HEK293T (cell line): ENCODE results near the gene KIRREL3.

ENCODE experiments used
- CTCF ChIA-PET: fragments of 350-600 bp; formaldehyde crosslinking; extraction: SDS; loops from one replicate; lab custom pipeline; 2021; ENCODE audit warnings: antibody characterized with exemption, inconsistent platforms; lab: Yijun Ruan, JAX
- POLR2A ChIA-PET: fragments of 350-600 bp; formaldehyde crosslinking; extraction: SDS; loops from one replicate; lab custom pipeline; 2020; ENCODE audit warnings: antibody characterized with exemption, inconsistent platforms; lab: Yijun Ruan, JAX
- DNase-seq: peaks from one replicate; pipeline ENCODE4 v3.0.0; 2012; ENCODE audit warnings: mixed read lengths; ENCODE audit errors: extremely low spot score
- ARNT ChIP-seq: fragments of 450-650 bp; IDR thresholded peaks from 2 replicates; pipeline ENCODE4 v1.6.1; 2017; ENCODE audit warnings: mild to moderate bottlenecking
- BHLHE40 ChIP-seq: fragments of 450-650 bp; IDR thresholded peaks from 2 replicates; pipeline ENCODE4 v1.6.1; 2016; ENCODE audit warnings: mild to moderate bottlenecking, moderate library complexity, borderline replicate concordance
- CTBP1 ChIP-seq: fragments of 450-650 bp; IDR thresholded peaks from 2 replicates; pipeline ENCODE4 v1.6.1; 2016; ENCODE audit warnings: borderline replicate concordance
- ELF4 ChIP-seq: fragments of 450-650 bp; IDR thresholded peaks from 2 replicates; pipeline ENCODE4 v1.6.1; 2017; ENCODE audit warnings: antibody characterized with exemption
- FOXA1 ChIP-seq: fragments of 450-650 bp; IDR thresholded peaks from 2 replicates; pipeline ENCODE4 v1.6.1; 2016; ENCODE audit warnings: mild to moderate bottlenecking
- FOXK2 ChIP-seq: fragments of 450-650 bp; IDR thresholded peaks from 2 replicates; pipeline ENCODE4 v1.6.1; 2016; ENCODE audit warnings: mild to moderate bottlenecking
- FOXM1 ChIP-seq: fragments of 450-650 bp; IDR thresholded peaks from 2 replicates; pipeline ENCODE4 v1.6.1; 2017; ENCODE audit warnings: mild to moderate bottlenecking, borderline replicate concordance
- HDGF ChIP-seq: fragments of 450-650 bp; IDR thresholded peaks from 2 replicates; pipeline ENCODE4 v1.6.1; 2017; ENCODE audit warnings: antibody characterized with exemption, borderline replicate concordance
- L3MBTL2 ChIP-seq: fragments of 450-650 bp; conservative IDR thresholded peaks from 2 replicates; pipeline ENCODE4 v1.6.1; 2016; ENCODE audit warnings: mild to moderate bottlenecking
- LEF1 ChIP-seq: fragments of 450-650 bp; IDR thresholded peaks from 2 replicates; pipeline ENCODE4 v1.6.1; 2017; ENCODE audit warnings: mild to moderate bottlenecking, borderline replicate concordance
- NFRKB ChIP-seq: fragments of 450-650 bp; IDR thresholded peaks from 2 replicates; pipeline ENCODE4 v1.6.1; 2016; ENCODE audit warnings: mild to moderate bottlenecking, moderate library complexity
- SP1 ChIP-seq: fragments of 450-650 bp; IDR thresholded peaks from 2 replicates; pipeline ENCODE4 v1.6.1; 2017
- SUZ12 ChIP-seq: fragments of 450-650 bp; IDR thresholded peaks from 2 replicates; pipeline ENCODE4 v1.6.1; 2016; ENCODE audit warnings: mild to moderate bottlenecking
- TARDBP ChIP-seq: fragments of 450-650 bp; IDR thresholded peaks from 2 replicates; pipeline ENCODE4 v1.6.1; 2016
- ZNF384 ChIP-seq: fragments of 450-650 bp; IDR thresholded peaks from 2 replicates; pipeline ENCODE4 v1.6.1; 2016
- TF ChIP-seq, protein P1 (sequence below): fragments of 450-650 bp; IDR thresholded peaks from 2 replicates; pipeline ENCODE4 v1.6.1; 2016

Gene KIRREL3

DNA sequence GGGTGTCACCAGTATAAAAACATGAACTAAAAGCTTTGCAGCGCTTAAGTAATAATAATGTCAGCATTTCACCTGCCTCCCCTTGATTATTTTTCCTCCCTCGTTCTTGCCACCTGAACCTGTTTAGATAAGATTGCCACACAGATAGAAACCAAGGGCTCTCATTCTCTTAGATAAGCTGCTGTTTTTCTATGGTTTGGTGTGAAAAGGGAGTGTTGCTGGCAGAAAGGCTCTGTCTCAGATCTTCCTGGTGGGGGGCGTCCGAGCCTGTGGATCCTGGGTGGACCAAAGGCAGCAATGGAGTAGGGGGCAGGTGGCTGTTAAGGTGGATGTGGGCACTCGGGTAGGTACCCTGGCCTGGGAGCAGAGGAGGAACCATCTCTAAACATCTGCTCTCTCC lies 497.6 kb downstream of the KIRREL3 start:
- DNase-seq = no peak
- POLR2A ChIA-PET = no interaction called here
- CTCF ChIA-PET = interaction anchor here (1.9 kb wide), 1 partner anchor 22 kb away, joined by 7 read pairs; no protein-coding TSS in a partner anchor
- no peak for TF ChIP-seq ARNT
- TF ChIP-seq FOXK2 = no peak
- TF ChIP-seq FOXM1 = no peak
- no peak for TF ChIP-seq LEF1
- TF ChIP-seq, protein P1, sequence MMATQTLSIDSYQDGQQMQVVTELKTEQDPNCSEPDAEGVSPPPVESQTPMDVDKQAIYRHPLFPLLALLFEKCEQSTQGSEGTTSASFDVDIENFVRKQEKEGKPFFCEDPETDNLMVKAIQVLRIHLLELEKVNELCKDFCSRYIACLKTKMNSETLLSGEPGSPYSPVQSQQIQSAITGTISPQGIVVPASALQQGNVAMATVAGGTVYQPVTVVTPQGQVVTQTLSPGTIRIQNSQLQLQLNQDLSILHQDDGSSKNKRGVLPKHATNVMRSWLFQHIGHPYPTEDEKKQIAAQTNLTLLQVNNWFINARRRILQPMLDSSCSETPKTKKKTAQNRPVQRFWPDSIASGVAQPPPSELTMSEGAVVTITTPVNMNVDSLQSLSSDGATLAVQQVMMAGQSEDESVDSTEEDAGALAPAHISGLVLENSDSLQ = no peak
- TF ChIP-seq L3MBTL2 = no peak
- TF ChIP-seq SUZ12 = no peak
- TF ChIP-seq ZNF384 = no peak
- TF ChIP-seq BHLHE40 = no peak
- no peak for TF ChIP-seq NFRKB

DNA sequence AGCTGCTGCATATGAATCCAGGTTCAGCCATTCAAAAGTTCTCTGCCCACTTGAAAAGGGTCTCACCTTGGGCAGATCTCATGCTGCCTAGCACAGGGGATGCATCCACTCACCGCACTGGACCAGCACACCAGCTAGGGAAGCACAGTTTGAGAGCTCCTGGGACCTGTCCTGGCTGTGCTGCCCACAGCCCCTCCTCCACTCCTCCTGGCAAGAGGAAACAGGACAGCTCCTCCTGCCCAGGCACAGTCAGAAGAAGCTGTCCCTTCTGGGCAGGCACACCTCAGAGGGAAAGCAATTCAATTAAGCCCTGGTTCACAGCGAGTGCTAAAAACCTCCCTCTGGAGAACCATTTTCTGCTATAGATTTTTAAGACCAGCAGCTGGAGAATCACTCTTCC lies 498.4 kb downstream of the KIRREL3 start:
- no peak for DNase-seq
- TF ChIP-seq ARNT (no peak), ELF4 (no peak), NFRKB (no peak), FOXA1 (no peak), SP1 (no peak), ZNF384 (no peak), FOXM1 (no peak), FOXK2 (no peak), TARDBP (no peak)
- ChIA-PET POLR2A (no interaction called here), CTCF (interaction anchor here (0.6 to 1.9 kb wide), 2 partner anchors 12 to 22 kb away, joined by 3 to 7 read pairs; no protein-coding TSS in a partner anchor)

- CTCF ChIA-PET = interaction anchor here (0.6 to 1.9 kb wide), 2 partner anchors 12 to 21 kb away, joined by 3 to 7 read pairs; no protein-coding TSS in a partner anchor
- no peak for TF ChIP-seq HDGF
- no peak for TF ChIP-seq CTBP1
- TF ChIP-seq ELF4 = no peak
- TF ChIP-seq SUZ12 = no peak
- TF ChIP-seq L3MBTL2 = no peak
- TF ChIP-seq FOXK2 = no peak
- TF ChIP-seq NFRKB = no peak
- TF ChIP-seq ARNT = no peak
- POLR2A ChIA-PET = no interaction called here
- no peak for DNase-seq
Measured at GRCh38 chr11:126501641-126502040, 498.9 kb downstream of the KIRREL3 start.

- no peak for DNase-seq
- ChIA-PET CTCF (no interaction called here), POLR2A (no interaction called here)
- TF ChIP-seq SUZ12 (no peak), CTBP1 (no peak), ZNF384 (no peak), FOXA1 (no peak), BHLHE40 (no peak), L3MBTL2 (no peak), ELF4 (no peak), ARNT (no peak), HDGF (no peak), TARDBP (no peak), SP1 (no peak), NFRKB (no peak), LEF1 (no peak), FOXM1 (no peak), FOXK2 (no peak)
- TF ChIP-seq, protein P1 = no peak
Measured at GRCh38 chr11:126500981-126501380, 499.6 kb downstream of the KIRREL3 start.

GRCh38 chr11:126499131-126499752 lies 501.3 kb downstream of the KIRREL3 start:
- DNase-seq = no peak
- ChIA-PET POLR2A (no interaction called here), CTCF (interaction anchor here (0.9 kb wide), 1 partner anchor 8 kb away, joined by 3 read pairs; no protein-coding TSS in a partner anchor)
- TF ChIP-seq FOXM1 (no peak), ZNF384 (no peak), NFRKB (no peak), BHLHE40 (no peak), SP1 (no peak), ARNT (no peak), SUZ12 (no peak), FOXA1 (no peak), TARDBP (no peak), FOXK2 (no peak), LEF1 (no peak), ELF4 (no peak), HDGF (no peak), L3MBTL2 (no peak), CTBP1 (no peak)
- TF ChIP-seq, protein P1 = no peak

- DNase-seq = no peak
- TF ChIP-seq BHLHE40 (no peak), TARDBP (no peak), ELF4 (no peak), ARNT (no peak), ZNF384 (no peak), L3MBTL2 (no peak), FOXA1 (no peak), CTBP1 (no peak), SP1 (no peak), NFRKB (no peak), HDGF (no peak)
- TF ChIP-seq, protein P1 = no peak
Measured at GRCh38 chr11:126498281-126498680, 502.3 kb downstream of the KIRREL3 start.

More at GRCh38 chr11:126498281-126498680, 502.3 kb downstream of the KIRREL3 start:
- POLR2A ChIA-PET = no interaction called here
- CTCF ChIA-PET = interaction anchor here (0.6 kb wide), 1 partner anchor 11 kb away, joined by 3 read pairs; no protein-coding TSS in a partner anchor
